Measurements from ENCODE around the gene ETNK2.

The ETNK2 gene

DNA sequence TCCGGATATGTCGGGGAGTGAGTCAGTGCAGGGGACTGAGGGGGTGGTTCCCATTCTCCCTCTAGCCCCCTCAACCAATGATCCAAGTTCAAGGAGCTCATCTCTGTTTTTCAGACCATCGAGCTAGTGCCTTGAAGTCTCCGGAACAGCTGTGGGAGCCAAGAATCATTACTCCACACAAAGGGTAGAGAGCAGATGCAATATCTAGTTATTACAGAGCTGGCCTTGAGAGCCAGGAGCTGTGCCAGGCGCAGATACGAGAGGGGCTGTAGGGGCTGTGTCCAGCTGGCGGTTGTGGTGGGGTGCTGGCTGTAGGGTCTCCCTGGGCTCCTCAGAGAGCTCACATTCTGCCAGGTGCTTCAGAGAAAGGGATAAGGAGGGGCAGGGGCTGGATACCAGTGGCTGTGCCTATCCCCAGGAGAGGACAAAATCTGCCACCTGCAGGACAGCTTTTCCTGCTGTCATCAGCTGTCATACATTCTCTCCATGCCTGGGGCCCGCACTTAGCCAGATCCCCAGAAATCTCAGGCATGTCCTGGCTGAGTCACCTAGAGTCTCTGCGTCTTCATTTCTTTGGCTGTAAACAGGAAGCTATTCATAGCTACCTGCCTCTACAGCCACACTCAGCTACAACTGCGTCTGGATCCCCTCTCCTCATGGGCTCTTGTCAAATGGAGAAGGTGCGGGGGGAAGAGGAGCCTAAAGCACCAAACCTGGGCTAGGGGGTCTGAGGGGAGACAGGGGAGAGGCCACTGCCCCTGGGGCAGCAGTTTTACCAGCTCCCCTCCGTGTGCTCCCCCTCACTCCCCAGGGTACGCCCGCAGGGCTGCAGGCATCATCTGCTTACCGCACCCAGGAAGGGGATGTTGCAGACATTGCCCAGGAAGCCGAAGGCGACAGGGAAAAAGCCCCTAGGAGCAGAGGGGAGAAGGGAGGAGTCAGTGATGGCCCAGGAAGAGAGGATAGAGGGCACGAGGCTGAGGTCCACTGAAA is 46.8 kb upstream of the ETNK2 start:
- Histone ChIP-seq H3K79me1 (replicated peaks; ENCODE audit: low read length, poor library complexity, severe bottlenecking) (no peaks in the 10 kb centered on the region), H2AFZ (ENCODE audit: low read depth, low read length) (no peak overlapping the region), H3K27me3 (ENCODE audit: control insufficient read depth in 1 of 2, insufficient read depth in 1 of 2, low read length in 2 of 2) (peaks cover 5 to 83% of the 10 kb centered on the region in 2 experiments), H2BK5ac (ENCODE audit: low read depth, low read length, poor library complexity, severe bottlenecking) (no peak overlapping the region), H3K4ac (ENCODE audit: low read depth in 1 of 2, low read length in 2 of 2) (no peak overlapping the region), H3K4me3 (ENCODE audit: insufficient read depth in 1 of 2, low read depth in 1 of 2, low read length in 2 of 2) (no peak overlapping the region), H3K4me1 (ENCODE audit: control insufficient read depth, insufficient read depth, low read depth, low read length) (peaks cover 46% of the 10 kb centered on the region), H3K36me3 (ENCODE audit: control insufficient read depth in 1 of 2, insufficient read depth in 2 of 2, low read depth in 1 of 2, low read length in 2 of 2) (no peaks in the 10 kb centered on the region), H2BK15ac (ENCODE audit: low read depth, poor library complexity, severe bottlenecking) (no peak overlapping the region), H3K27ac (ENCODE audit: low read length, poor library complexity, severe bottlenecking) (no peak overlapping the region), H2AK5ac (ENCODE audit: low read length, severe bottlenecking) (peak overlapping the region; percentile 79), H3K23ac (ENCODE audit: low read length in 2 of 2) (peak overlapping the region in 1 of 2 experiments; percentile 16), H3K18ac (ENCODE audit: low read depth in 1 of 2, low read length in 2 of 2) (peak overlapping the region in 1 of 2 experiments; percentile 56), H3K14ac (ENCODE audit: low read length in 2 of 2) (no peak overlapping the region), H2BK12ac (ENCODE audit: low read length in 2 of 2) (no peak overlapping the region), H3K4me2 (ENCODE audit: low read length, poor library complexity, severe bottlenecking) (no peak overlapping the region), H4K8ac (ENCODE audit: low read length) (no peak overlapping the region), H4K91ac (ENCODE audit: low read length) (no peak overlapping the region), H2BK120ac (ENCODE audit: low read depth, low read length) (no peak overlapping the region), H3K9me3 (ENCODE audit: control insufficient read depth, low read length) (no peaks in the 10 kb centered on the region), H3K9ac (ENCODE audit: low read length) (no peak overlapping the region)
- 68% methylated on average over 15 of the region's 18 CpGs for WGBS
- DNase-seq, result peak; percentile 71

DNA sequence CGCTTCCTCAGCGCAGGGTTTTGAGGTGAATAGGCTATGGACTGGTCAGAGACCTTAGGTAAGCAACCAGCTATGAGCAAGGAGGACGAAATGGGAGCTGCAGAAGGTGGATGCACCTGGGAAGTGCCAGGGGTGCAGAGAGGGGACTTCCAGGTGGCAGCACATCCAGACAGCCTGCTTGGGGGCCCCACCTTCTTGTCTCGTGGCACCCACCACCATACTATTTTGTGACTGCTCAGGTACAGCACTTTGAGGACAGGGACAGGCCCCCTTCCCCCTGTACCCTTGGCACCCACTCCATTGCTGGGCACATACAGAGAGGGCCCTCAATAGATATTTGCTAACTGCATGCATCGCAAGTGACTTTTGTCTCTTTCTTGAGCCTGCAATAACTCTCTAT is 45.2 kb upstream of the ETNK2 start:
- DNase-seq, result no peak
- H3K9ac ChIP-seq (ENCODE audit: low read length), result no peak overlapping the region
- no peak overlapping the region for H3K14ac ChIP-seq (ENCODE audit: low read length in 2 of 2)
- H3K4me2 ChIP-seq (ENCODE audit: low read length, poor library complexity, severe bottlenecking), result no peak overlapping the region
- peak overlapping the region in 1 of 2 experiments; percentile 35 for H3K23ac ChIP-seq (ENCODE audit: low read length in 2 of 2)
- no peaks in the 10 kb centered on the region for H3K9me3 ChIP-seq (ENCODE audit: control insufficient read depth, low read length)
- H2AK5ac ChIP-seq (ENCODE audit: low read length, severe bottlenecking), result peak overlapping the region; percentile 69
- no peak overlapping the region for H4K8ac ChIP-seq (ENCODE audit: low read length)
- no peak overlapping the region for H3K4ac ChIP-seq (ENCODE audit: low read depth in 1 of 2, low read length in 2 of 2)
- H3K36me3 ChIP-seq (ENCODE audit: control insufficient read depth in 1 of 2, insufficient read depth in 2 of 2, low read depth in 1 of 2, low read length in 2 of 2), result no peaks in the 10 kb centered on the region
- peaks cover 7 to 83% of the 10 kb centered on the region in 2 experiments for H3K27me3 ChIP-seq (ENCODE audit: control insufficient read depth in 1 of 2, insufficient read depth in 1 of 2, low read length in 2 of 2)
- no peak overlapping the region for H2BK15ac ChIP-seq (ENCODE audit: low read depth, poor library complexity, severe bottlenecking)
- no peak overlapping the region for H2BK12ac ChIP-seq (ENCODE audit: low read length in 2 of 2)
- no peak overlapping the region for H3K4me3 ChIP-seq (ENCODE audit: insufficient read depth in 1 of 2, low read depth in 1 of 2, low read length in 2 of 2)
- no peak overlapping the region for H2BK5ac ChIP-seq (ENCODE audit: low read depth, low read length, poor library complexity, severe bottlenecking)
- peaks cover 39% of the 10 kb centered on the region for H3K4me1 ChIP-seq (ENCODE audit: control insufficient read depth, insufficient read depth, low read depth, low read length)
- H2BK120ac ChIP-seq (ENCODE audit: low read depth, low read length), result no peak overlapping the region
- WGBS, result 79% methylated on average over 5 of the region's 5 CpGs
- no peak overlapping the region for H3K27ac ChIP-seq (ENCODE audit: low read length, poor library complexity, severe bottlenecking)
- H3K79me1 ChIP-seq (replicated peaks; ENCODE audit: low read length, poor library complexity, severe bottlenecking), result no peaks in the 10 kb centered on the region
- no peak overlapping the region for H3K18ac ChIP-seq (ENCODE audit: low read depth in 1 of 2, low read length in 2 of 2)
- no peak overlapping the region for H4K91ac ChIP-seq (ENCODE audit: low read length)
- H2AFZ ChIP-seq (ENCODE audit: low read depth, low read length), result no peak overlapping the region

DNA sequence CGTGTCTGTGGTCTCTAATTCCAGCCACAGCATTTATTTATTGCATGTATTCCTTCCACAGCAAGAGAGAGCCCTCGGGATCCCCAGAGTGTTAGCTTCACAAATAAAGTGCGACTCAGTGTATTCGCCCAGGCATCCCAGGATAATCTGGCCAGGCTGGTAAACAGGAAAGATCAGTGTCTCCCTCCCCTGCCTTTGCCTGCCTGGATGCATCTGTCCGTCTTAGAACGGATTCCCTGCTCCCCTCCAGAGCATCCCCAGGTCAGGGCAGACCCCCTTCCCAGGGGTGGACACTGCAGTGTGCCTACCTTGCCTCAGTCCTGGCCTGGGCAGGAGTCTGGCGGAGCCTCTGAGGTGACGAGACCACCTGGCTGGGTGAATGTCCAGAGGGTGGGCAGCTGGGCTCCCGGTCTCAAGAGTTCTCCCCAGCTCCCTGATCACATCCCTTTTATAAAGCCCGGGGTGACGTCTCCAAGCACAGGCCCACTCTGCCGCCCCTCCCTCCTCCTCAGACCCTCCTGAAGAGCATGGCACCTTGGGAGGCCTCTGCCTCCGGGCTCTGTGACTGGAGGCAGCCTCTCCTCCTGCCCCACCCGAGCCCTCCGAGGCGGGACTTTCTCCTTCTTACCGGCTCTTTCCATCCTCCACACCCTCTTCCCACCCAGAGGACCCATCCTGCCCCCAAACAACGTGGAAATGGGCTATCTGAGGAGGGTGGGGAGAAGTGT is 44.4 kb upstream of the ETNK2 start, which contains the start of gene KISS1:
Gene KISS1, minus strand, starts transcription at position 424 of the 728 bp plus-strand sequence. CDS start 3,615 bp downstream, outside the sequence.
- H3K9ac ChIP-seq (ENCODE audit: low read length), result no peak within 1 kb of the TSS
- H3K14ac ChIP-seq (ENCODE audit: low read length in 2 of 2), result peak within 1 kb of the TSS in 1 of 2 experiments; percentile 89
- H3K18ac ChIP-seq (ENCODE audit: low read depth in 1 of 2, low read length in 2 of 2), result no peak within 1 kb of the TSS
- H2BK12ac ChIP-seq (ENCODE audit: low read length in 2 of 2), result no peak within 1 kb of the TSS
- WGBS, result 70% methylated on average over 13 of the region's 18 CpGs
- no peak within 1 kb of the TSS for H3K4me3 ChIP-seq (ENCODE audit: insufficient read depth in 1 of 2, low read depth in 1 of 2, low read length in 2 of 2)
- H3K4me1 ChIP-seq (ENCODE audit: control insufficient read depth, insufficient read depth, low read depth, low read length), result peaks cover 39% of the 10 kb centered on the region
- peak within 1 kb of the TSS; percentile 52 for H4K91ac ChIP-seq (ENCODE audit: low read length)
- no peak within 1 kb of the TSS for H2BK120ac ChIP-seq (ENCODE audit: low read depth, low read length)
- DNase-seq, result no peak
- H3K9me3 ChIP-seq (ENCODE audit: control insufficient read depth, low read length), result no peaks in the 10 kb centered on the region
- peak within 1 kb of the TSS; percentile 92 for H2AK5ac ChIP-seq (ENCODE audit: low read length, severe bottlenecking)
- no peak within 1 kb of the TSS for H2BK15ac ChIP-seq (ENCODE audit: low read depth, poor library complexity, severe bottlenecking)
- H3K4ac ChIP-seq (ENCODE audit: low read depth in 1 of 2, low read length in 2 of 2), result peak within 1 kb of the TSS in 1 of 2 experiments; percentile 36
- no peaks in the 10 kb centered on the region for H3K36me3 ChIP-seq (ENCODE audit: control insufficient read depth in 1 of 2, insufficient read depth in 2 of 2, low read depth in 1 of 2, low read length in 2 of 2)
- H2AFZ ChIP-seq (ENCODE audit: low read depth, low read length), result no peak within 1 kb of the TSS
- H3K79me1 ChIP-seq (replicated peaks; ENCODE audit: low read length, poor library complexity, severe bottlenecking), result no peaks in the 10 kb centered on the region
- H3K27ac ChIP-seq (ENCODE audit: low read length, poor library complexity, severe bottlenecking), result peak within 1 kb of the TSS; percentile 35
- peak within 1 kb of the TSS in 1 of 2 experiments; percentile 35 for H3K23ac ChIP-seq (ENCODE audit: low read length in 2 of 2)
- peak within 1 kb of the TSS; percentile 19 for H3K4me2 ChIP-seq (ENCODE audit: low read length, poor library complexity, severe bottlenecking)
- H2BK5ac ChIP-seq (ENCODE audit: low read depth, low read length, poor library complexity, severe bottlenecking), result no peak within 1 kb of the TSS
- H3K27me3 ChIP-seq (ENCODE audit: control insufficient read depth in 1 of 2, insufficient read depth in 1 of 2, low read length in 2 of 2), result peaks cover 14 to 84% of the 10 kb centered on the region in 2 experiments
- H4K8ac ChIP-seq (ENCODE audit: low read length), result no peak within 1 kb of the TSS

DNA sequence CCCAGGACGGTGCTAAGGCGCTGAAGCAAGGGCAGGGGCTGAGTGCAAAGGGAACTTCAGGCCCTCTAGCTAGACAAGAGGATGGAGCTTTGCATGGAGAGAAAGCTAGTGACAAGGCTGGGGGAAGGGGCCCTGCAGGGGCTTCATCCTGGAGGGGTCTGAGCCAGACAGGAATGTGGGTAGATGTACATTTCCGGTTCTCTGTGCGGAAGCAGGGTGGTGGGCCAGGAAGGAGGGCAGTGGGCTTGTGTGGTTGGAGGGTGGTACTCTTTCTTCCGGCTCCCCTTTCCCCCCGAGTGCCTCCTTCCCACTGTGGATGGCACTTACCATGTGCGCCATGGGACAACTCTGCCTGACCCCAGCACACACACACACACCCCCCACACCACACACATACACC is 42.9 kb upstream of the ETNK2 start:
- no peaks in the 10 kb centered on the region for H3K9me3 ChIP-seq (ENCODE audit: control insufficient read depth, low read length)
- 79% methylated on average over 3 of the region's 7 CpGs for WGBS

More for the DNA sequence above, 42.9 kb upstream of the ETNK2 start:
- peak overlapping the region; percentile 13 for H4K8ac ChIP-seq (ENCODE audit: low read length)
- peaks cover 44% of the 10 kb centered on the region for H3K4me1 ChIP-seq (ENCODE audit: control insufficient read depth, insufficient read depth, low read depth, low read length)
- H2AFZ ChIP-seq (ENCODE audit: low read depth, low read length), result no peak overlapping the region
- H3K4me2 ChIP-seq (ENCODE audit: low read length, poor library complexity, severe bottlenecking), result no peak overlapping the region
- no peak overlapping the region for H2BK5ac ChIP-seq (ENCODE audit: low read depth, low read length, poor library complexity, severe bottlenecking)
- peak overlapping the region in 1 of 2 experiments; percentile 83 for H3K23ac ChIP-seq (ENCODE audit: low read length in 2 of 2)
- peak overlapping the region in 1 of 2 experiments; percentile 89 for H3K14ac ChIP-seq (ENCODE audit: low read length in 2 of 2)
- H3K79me1 ChIP-seq (replicated peaks; ENCODE audit: low read length, poor library complexity, severe bottlenecking), result no peaks in the 10 kb centered on the region
- no peak overlapping the region for H4K91ac ChIP-seq (ENCODE audit: low read length)
- H3K18ac ChIP-seq (ENCODE audit: low read depth in 1 of 2, low read length in 2 of 2), result no peak overlapping the region
- H3K9ac ChIP-seq (ENCODE audit: low read length), result no peak overlapping the region
- H3K4ac ChIP-seq (ENCODE audit: low read depth in 1 of 2, low read length in 2 of 2), result no peak overlapping the region
- no peak overlapping the region for H2BK120ac ChIP-seq (ENCODE audit: low read depth, low read length)
- H3K4me3 ChIP-seq (ENCODE audit: insufficient read depth in 1 of 2, low read depth in 1 of 2, low read length in 2 of 2), result no peak overlapping the region
- DNase-seq, result no peak
- no peak overlapping the region for H2BK15ac ChIP-seq (ENCODE audit: low read depth, poor library complexity, severe bottlenecking)
- no peak overlapping the region for H2BK12ac ChIP-seq (ENCODE audit: low read length in 2 of 2)
- H3K27me3 ChIP-seq (ENCODE audit: control insufficient read depth in 1 of 2, insufficient read depth in 1 of 2, low read length in 2 of 2), result peaks cover 18 to 92% of the 10 kb centered on the region in 2 experiments
- peak overlapping the region; percentile 17 for H2AK5ac ChIP-seq (ENCODE audit: low read length, severe bottlenecking)
- H3K27ac ChIP-seq (ENCODE audit: low read length, poor library complexity, severe bottlenecking), result no peak overlapping the region
- no peaks in the 10 kb centered on the region for H3K36me3 ChIP-seq (ENCODE audit: control insufficient read depth in 1 of 2, insufficient read depth in 2 of 2, low read depth in 1 of 2, low read length in 2 of 2)
